ENCODE data around the gene GTF2F2.

DNA sequence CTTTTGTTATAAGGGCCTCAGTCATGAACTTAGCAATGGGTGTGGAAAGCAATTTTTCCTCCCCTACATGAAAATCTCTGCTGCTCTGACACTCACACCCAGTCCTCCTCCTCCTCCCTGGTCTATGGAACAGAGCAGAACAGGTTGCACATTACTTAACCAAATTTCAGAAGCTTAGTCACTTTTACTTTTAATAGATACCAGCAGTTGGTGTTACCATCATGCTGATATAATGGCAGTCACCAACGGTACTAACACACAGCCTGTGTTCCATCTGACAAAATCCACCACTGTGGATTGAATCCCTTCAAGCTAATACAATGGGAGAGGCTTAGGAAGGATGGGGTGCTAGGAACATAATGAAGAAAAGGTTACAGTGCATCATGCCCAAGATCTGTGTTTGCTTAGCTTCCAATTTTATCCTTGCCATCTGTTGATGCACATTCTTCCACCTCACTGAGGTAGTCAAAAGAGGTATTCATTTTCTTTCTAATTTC lies 210.9 kb downstream of the GTF2F2 start:
- TF ChIP-seq, protein P1, sequence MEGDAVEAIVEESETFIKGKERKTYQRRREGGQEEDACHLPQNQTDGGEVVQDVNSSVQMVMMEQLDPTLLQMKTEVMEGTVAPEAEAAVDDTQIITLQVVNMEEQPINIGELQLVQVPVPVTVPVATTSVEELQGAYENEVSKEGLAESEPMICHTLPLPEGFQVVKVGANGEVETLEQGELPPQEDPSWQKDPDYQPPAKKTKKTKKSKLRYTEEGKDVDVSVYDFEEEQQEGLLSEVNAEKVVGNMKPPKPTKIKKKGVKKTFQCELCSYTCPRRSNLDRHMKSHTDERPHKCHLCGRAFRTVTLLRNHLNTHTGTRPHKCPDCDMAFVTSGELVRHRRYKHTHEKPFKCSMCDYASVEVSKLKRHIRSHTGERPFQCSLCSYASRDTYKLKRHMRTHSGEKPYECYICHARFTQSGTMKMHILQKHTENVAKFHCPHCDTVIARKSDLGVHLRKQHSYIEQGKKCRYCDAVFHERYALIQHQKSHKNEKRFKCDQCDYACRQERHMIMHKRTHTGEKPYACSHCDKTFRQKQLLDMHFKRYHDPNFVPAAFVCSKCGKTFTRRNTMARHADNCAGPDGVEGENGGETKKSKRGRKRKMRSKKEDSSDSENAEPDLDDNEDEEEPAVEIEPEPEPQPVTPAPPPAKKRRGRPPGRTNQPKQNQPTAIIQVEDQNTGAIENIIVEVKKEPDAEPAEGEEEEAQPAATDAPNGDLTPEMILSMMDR (IDR thresholded peaks at IDR 0.05) = no peak
- TF ChIP-seq POLR2A (IDR thresholded peaks at IDR 0.05) = no peak

Measured in testis (tissue), 2 donors.